IMR-90 (cell line): ENCODE data around the gene TBATA. TPM values are rescaled to one million over a fixed set of nuclear protein-coding genes. Genes with fewer than 3 reads are reported as not detected.

Experiments used
- ATAC-seq: fragments of 200-7000 bp; cut with Tn5 transposase; 2 replicates; pipeline ENCODE4 v1.9.1; 2020; ENCODE audit warnings: low read depth, mild to moderate bottlenecking, moderate library complexity
- BruUV-seq: library from RNA; stranded (reverse); fragments of 400-500 nt; replicated peaks from 2 replicates; lab custom pipeline; 2021; lab: Mats Ljungman, UMichigan
- CTCF ChIA-PET: fragments of 300-600 bp; formaldehyde crosslinking; extraction: SDS; loops from one replicate; lab custom pipeline; 2021; ENCODE audit warnings: antibody characterized with exemption; lab: Yijun Ruan, JAX
- POLR2A ChIA-PET: fragments of 300-600 bp; sonication (Branson Sonifier 250); formaldehyde crosslinking; loops from one replicate; lab custom pipeline; 2022; ENCODE audit warnings: antibody characterized with exemption; ENCODE audit not compliant: unreplicated experiment; lab: Charles Lee
- DNase-seq: peaks from one replicate; pipeline ENCODE4 v3.0.0; 2013
- H2AFZ ChIP-seq: replicated peaks from 2 replicates; pipeline ENCODE3; 2013; ENCODE audit warnings: low read length, mild to moderate bottlenecking; ENCODE audit not compliant: poor library complexity
- H2AK5ac ChIP-seq: 2 replicates; pipeline ENCODE4 v1.6.1; 2013; ENCODE audit warnings: low read depth, low read length, inconsistent platforms
- H2AK9ac ChIP-seq: replicated peaks from 2 replicates; pipeline ENCODE3; 2013; ENCODE audit warnings: mild to moderate bottlenecking, low read depth, low read length, moderate library complexity; ENCODE audit not compliant: poor library complexity
- H2BK120ac ChIP-seq: 2 replicates; pipeline ENCODE4 v1.6.1; 2013; ENCODE audit warnings: low read depth, low read length, inconsistent platforms
- H2BK15ac ChIP-seq: 3 replicates; pipeline ENCODE4 v1.6.1; 2013; ENCODE audit warnings: low read depth, low read length, inconsistent platforms
- H2BK20ac ChIP-seq: 2 replicates; pipeline ENCODE4 v1.6.1; 2013; ENCODE audit warnings: low read depth, mild to moderate bottlenecking, inconsistent platforms, low read length, moderate library complexity
- H2BK5ac ChIP-seq: 2 replicates; pipeline ENCODE4 v1.6.1; 2013; ENCODE audit warnings: mild to moderate bottlenecking, low read depth, low read length, inconsistent platforms; ENCODE audit not compliant: poor library complexity, severe bottlenecking
- H3K14ac ChIP-seq: replicated peaks from 2 replicates; pipeline ENCODE4 v1.6.1; 2013; ENCODE audit warnings: low read depth, low read length, inconsistent platforms
- H3K18ac ChIP-seq: 2 replicates; pipeline ENCODE4 v1.6.1; 2013; ENCODE audit warnings: low read depth, low read length, control low read depth
- H3K23ac ChIP-seq: 2 replicates; pipeline ENCODE4 v1.6.1; 2013; ENCODE audit warnings: low read depth, low read length, inconsistent platforms
- H3K27ac ChIP-seq: 2 replicates; pipeline ENCODE4 v1.5.1; 2013; ENCODE audit warnings: mild to moderate bottlenecking, control low read depth, low read length; ENCODE audit not compliant: insufficient read depth
- H3K27me3 ChIP-seq: 2 replicates; pipeline ENCODE4 v1.6.1; 2013; ENCODE audit warnings: low read length; ENCODE audit not compliant: control insufficient read depth, insufficient read depth
- H3K36me3 ChIP-seq: 2 replicates; pipeline ENCODE4 v1.6.1; 2013; ENCODE audit warnings: low read length, mixed read lengths; ENCODE audit not compliant: control insufficient read depth, insufficient read depth
- H3K4ac ChIP-seq: 2 replicates; pipeline ENCODE4 v1.6.1; 2013; ENCODE audit warnings: low read depth, low read length, inconsistent platforms
- H3K4me1 ChIP-seq: 2 replicates; pipeline ENCODE4 v1.6.1; 2013; ENCODE audit warnings: low read length, mixed read lengths; ENCODE audit not compliant: control insufficient read depth, insufficient read depth
- H3K4me2 ChIP-seq: 2 replicates; pipeline ENCODE4 v1.6.1; 2013; ENCODE audit warnings: low read depth, mild to moderate bottlenecking, control low read depth, low read length, moderate library complexity
- H3K4me3 ChIP-seq: 2 replicates; pipeline ENCODE4 v1.5.1; 2013; ENCODE audit warnings: low read depth, mild to moderate bottlenecking, control low read depth, low read length, moderate library complexity; ENCODE audit not compliant: insufficient read depth
- H3K56ac ChIP-seq: 2 replicates; pipeline ENCODE4 v1.6.1; 2013; ENCODE audit warnings: low read length, inconsistent platforms; ENCODE audit not compliant: insufficient read depth; ENCODE audit errors: extremely low read depth
- H3K79me1 ChIP-seq, 2 experiments: 2 replicates each; pipeline ENCODE4 v1.6.1; 2013; ENCODE audit warnings: low read length in 2 of 2, inconsistent platforms in 1 of 2, low read depth in 1 of 2
- H3K9ac ChIP-seq: 2 replicates; pipeline ENCODE4 v1.6.1; 2013; ENCODE audit warnings: low read depth, low read length, control low read depth
- H3K9me1 ChIP-seq: 2 replicates; pipeline ENCODE4 v1.6.1; 2013; ENCODE audit warnings: low read length, inconsistent platforms; ENCODE audit not compliant: insufficient read depth
- H3K9me3 ChIP-seq: 2 replicates; pipeline ENCODE4 v1.6.1; 2013; ENCODE audit warnings: low read length; ENCODE audit not compliant: control insufficient read depth, insufficient read depth
- H4K20me1 ChIP-seq: 2 replicates; pipeline ENCODE4 v1.6.1; 2013; ENCODE audit warnings: low read length, inconsistent platforms; ENCODE audit not compliant: insufficient read depth
- H4K5ac ChIP-seq: 2 replicates; pipeline ENCODE4 v1.6.1; 2013; ENCODE audit warnings: mild to moderate bottlenecking, low read depth, low read length, control low read depth
- H4K8ac ChIP-seq, 2 experiments: 2 replicates each; pipeline ENCODE4 v1.6.1; 2013; ENCODE audit warnings: low read depth in 2 of 2, low read length in 2 of 2, control low read depth in 1 of 2, inconsistent platforms in 1 of 2
- H4K91ac ChIP-seq: 2 replicates; pipeline ENCODE4 v1.6.1; 2013; ENCODE audit warnings: low read depth, low read length, inconsistent platforms; ENCODE audit not compliant: insufficient read depth
- BHLHE40 ChIP-seq: fragments of 150-350 bp; IDR thresholded peaks from 2 replicates; pipeline ENCODE4 v1.6.1; 2016; ENCODE audit warnings: mild to moderate bottlenecking, low read depth, low read length
- CEBPB ChIP-seq: IDR thresholded peaks from 2 replicates; pipeline ENCODE4 v1.6.1; 2012; ENCODE audit warnings: low read depth, low read length, improper control_type of control experiment
- CHD1 ChIP-seq: IDR thresholded peaks from 2 replicates; pipeline ENCODE4 v1.6.1; 2012; ENCODE audit warnings: low read depth, low read length, improper control_type of control experiment
- FOS ChIP-seq: fragments of 150-350 bp; IDR thresholded peaks from 2 replicates; pipeline ENCODE4 v1.6.1; 2016; ENCODE audit warnings: low read depth, low read length
- MAZ ChIP-seq: IDR thresholded peaks from 2 replicates; pipeline ENCODE4 v1.6.1; 2012; ENCODE audit warnings: low read depth, mild to moderate bottlenecking, low read length, improper control_type of control experiment, moderate library complexity, borderline replicate concordance
- MXI1 ChIP-seq: IDR thresholded peaks from 2 replicates; pipeline ENCODE4 v1.6.1; 2012; ENCODE audit warnings: low read depth, mild to moderate bottlenecking, low read length, moderate library complexity, borderline replicate concordance
- NFE2L2 ChIP-seq: fragments of 150-350 bp; IDR thresholded peaks from 2 replicates; pipeline ENCODE4 v1.6.1; 2016; ENCODE audit warnings: low read depth, mild to moderate bottlenecking, low read length
- POLR2A ChIP-seq: IDR thresholded peaks from 2 replicates; pipeline ENCODE4 v1.6.1; 2012; ENCODE audit warnings: mild to moderate bottlenecking, low read depth, low read length
- RAD21 ChIP-seq: IDR thresholded peaks from 2 replicates; pipeline ENCODE4 v1.6.1; 2012; ENCODE audit warnings: low read length, improper control_type of control experiment
- RCOR1 ChIP-seq: IDR thresholded peaks from 2 replicates; pipeline ENCODE4 v1.6.1; 2012; ENCODE audit warnings: mild to moderate bottlenecking, low read length, improper control_type of control experiment; ENCODE audit not compliant: insufficient replicate concordance
- RFX5 ChIP-seq: IDR thresholded peaks from 2 replicates; pipeline ENCODE4 v1.8.0; 2012; ENCODE audit warnings: low read depth, mild to moderate bottlenecking, low read length, moderate library complexity
- SMC3 ChIP-seq: fragments of 150-350 bp; IDR thresholded peaks from 2 replicates; pipeline ENCODE4 v1.6.1; 2016; ENCODE audit warnings: low read depth, mild to moderate bottlenecking, antibody characterized with exemption, low read length, moderate library complexity
- WGBS, 2 experiments: methylation state at CpG; one replicate each; pipeline versions ENCODE4 v1.1.5 to v1.1.7; 2013; ENCODE audit warnings: missing lambda C conversion rate in 2 of 2; ENCODE audit not compliant: insufficient read length in 1 of 2; ENCODE audit errors: extremely low coverage in 2 of 2; 5-methylcytosine and 5-hydroxymethylcytosine counted together
- dilution Hi-C: fragments of 300-500 bp; cut with HindIII; formaldehyde crosslinking; loops from one replicate; pipeline ENCODE4 v1.14.3; 2018; ENCODE audit warnings: low sequenced_read_pairs; ENCODE audit not compliant: unreplicated experiment
- in situ Hi-C: fragments of 300-500 bp; cut with MboI; formaldehyde crosslinking; loops from 3 replicates; pipeline ENCODE4 v1.14.3; 2019; ENCODE audit warnings: low sequenced_read_pairs, inconsistent platforms, mixed read lengths
- intact Hi-C: fragments of 100-400 bp; cut with micrococcal nuclease; formaldehyde crosslinking; loops from 2 replicates; pipeline ENCODE4 v1.10.0; 2022
- polyA plus RNA-seq, 3 experiments: library from polyadenylated mRNA; depleted of rRNA; stranded (reverse); fragments of >200 nt; gene quantifications; 2 replicates each; pipeline ENCODE4 v1.2.3, GENCODE V29; 2012; ENCODE audit warnings: low replicate concordance in 1 of 3
- total RNA-seq: library from RNA; depleted of rRNA; stranded (reverse); fragments of >200 nt; gene quantifications from 2 replicates; pipeline ENCODE4 v1.2.3, GENCODE V29; 2012
- TF ChIP-seq, protein P1 (sequence below): fragments of 150-350 bp; IDR thresholded peaks from 2 replicates; pipeline ENCODE4 v1.6.1; 2017; ENCODE audit warnings: mild to moderate bottlenecking, antibody characterized with exemption, low read length, low read depth
- TF ChIP-seq, protein P2 (sequence below): fragments of 150-350 bp; IDR thresholded peaks from 2 replicates; pipeline ENCODE4 v1.6.1; 2016; ENCODE audit warnings: low read depth, mild to moderate bottlenecking, low read length, moderate library complexity, borderline replicate concordance
- TF ChIP-seq, protein P3 (sequence below): conservative IDR thresholded peaks from 2 replicates; pipeline ENCODE4 v1.5.1; 2012; ENCODE audit warnings: mild to moderate bottlenecking, low read depth, low read length, improper control_type of control experiment

TBATA gene
- total and polyA plus RNA-seq, 2 of the 4 experiments (the other 2 are of a cell fraction) = not detected

- Histone ChIP-seq H3K27me3 (peaks cover 54% of the 10 kb centered on the region), H3K14ac (no peak overlapping the region), H3K9ac (no peak overlapping the region), H3K27ac (no peak overlapping the region), H3K4me3 (no peak overlapping the region), H3K23ac (no peak overlapping the region), H3K9me3 (no peaks in the 10 kb centered on the region), H3K36me3 (no peaks in the 10 kb centered on the region), H3K4ac (no peak overlapping the region), H3K79me1 (no peaks in the 10 kb centered on the region), H2AK9ac (no peak overlapping the region), H3K4me2 (no peak overlapping the region), H2BK20ac (no peak overlapping the region), H4K8ac (no peak overlapping the region), H2AFZ (no peak overlapping the region), H3K56ac (no peak overlapping the region), H4K5ac (no peak overlapping the region), H3K4me1 (no peaks in the 10 kb centered on the region), H3K9me1 (no peaks in the 10 kb centered on the region), H2BK5ac (no peak overlapping the region), H4K91ac (no peak overlapping the region), H2AK5ac (no peak overlapping the region), H2BK120ac (no peak overlapping the region), H4K20me1 (no peaks in the 10 kb centered on the region), H2BK15ac (no peak overlapping the region), H3K18ac (no peak overlapping the region)
- ATAC-seq (no peak), DNase-seq (no peak)
- CTCF ChIA-PET = no interaction called here
- in situ Hi-C loops = no loop called here
- dilution Hi-C loops = no loop called here
- intact Hi-C loops = no loop called here
- 74% methylated on average over 3 of the region's 11 CpGs; no CpG with 5 or more reads in 1 of the 2 experiments for WGBS, 2 experiments
- BruUV-seq = no TSS peak
- POLR2A ChIA-PET = no interaction called here
- TF ChIP-seq FOS (no peak), POLR2A (no peak), CEBPB (no peak), RAD21 (no peak), RCOR1 (no peak), MXI1 (no peak), MAZ (no peak), RFX5 (no peak), CHD1 (no peak), NFE2L2 (no peak), BHLHE40 (no peak), SMC3 (no peak)
- TF ChIP-seq, protein P1, sequence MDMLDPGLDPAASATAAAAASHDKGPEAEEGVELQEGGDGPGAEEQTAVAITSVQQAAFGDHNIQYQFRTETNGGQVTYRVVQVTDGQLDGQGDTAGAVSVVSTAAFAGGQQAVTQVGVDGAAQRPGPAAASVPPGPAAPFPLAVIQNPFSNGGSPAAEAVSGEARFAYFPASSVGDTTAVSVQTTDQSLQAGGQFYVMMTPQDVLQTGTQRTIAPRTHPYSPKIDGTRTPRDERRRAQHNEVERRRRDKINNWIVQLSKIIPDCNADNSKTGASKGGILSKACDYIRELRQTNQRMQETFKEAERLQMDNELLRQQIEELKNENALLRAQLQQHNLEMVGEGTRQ = no peak
- TF ChIP-seq, protein P2, sequence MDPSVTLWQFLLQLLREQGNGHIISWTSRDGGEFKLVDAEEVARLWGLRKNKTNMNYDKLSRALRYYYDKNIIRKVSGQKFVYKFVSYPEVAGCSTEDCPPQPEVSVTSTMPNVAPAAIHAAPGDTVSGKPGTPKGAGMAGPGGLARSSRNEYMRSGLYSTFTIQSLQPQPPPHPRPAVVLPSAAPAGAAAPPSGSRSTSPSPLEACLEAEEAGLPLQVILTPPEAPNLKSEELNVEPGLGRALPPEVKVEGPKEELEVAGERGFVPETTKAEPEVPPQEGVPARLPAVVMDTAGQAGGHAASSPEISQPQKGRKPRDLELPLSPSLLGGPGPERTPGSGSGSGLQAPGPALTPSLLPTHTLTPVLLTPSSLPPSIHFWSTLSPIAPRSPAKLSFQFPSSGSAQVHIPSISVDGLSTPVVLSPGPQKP = no peak
- TF ChIP-seq, protein P3, sequence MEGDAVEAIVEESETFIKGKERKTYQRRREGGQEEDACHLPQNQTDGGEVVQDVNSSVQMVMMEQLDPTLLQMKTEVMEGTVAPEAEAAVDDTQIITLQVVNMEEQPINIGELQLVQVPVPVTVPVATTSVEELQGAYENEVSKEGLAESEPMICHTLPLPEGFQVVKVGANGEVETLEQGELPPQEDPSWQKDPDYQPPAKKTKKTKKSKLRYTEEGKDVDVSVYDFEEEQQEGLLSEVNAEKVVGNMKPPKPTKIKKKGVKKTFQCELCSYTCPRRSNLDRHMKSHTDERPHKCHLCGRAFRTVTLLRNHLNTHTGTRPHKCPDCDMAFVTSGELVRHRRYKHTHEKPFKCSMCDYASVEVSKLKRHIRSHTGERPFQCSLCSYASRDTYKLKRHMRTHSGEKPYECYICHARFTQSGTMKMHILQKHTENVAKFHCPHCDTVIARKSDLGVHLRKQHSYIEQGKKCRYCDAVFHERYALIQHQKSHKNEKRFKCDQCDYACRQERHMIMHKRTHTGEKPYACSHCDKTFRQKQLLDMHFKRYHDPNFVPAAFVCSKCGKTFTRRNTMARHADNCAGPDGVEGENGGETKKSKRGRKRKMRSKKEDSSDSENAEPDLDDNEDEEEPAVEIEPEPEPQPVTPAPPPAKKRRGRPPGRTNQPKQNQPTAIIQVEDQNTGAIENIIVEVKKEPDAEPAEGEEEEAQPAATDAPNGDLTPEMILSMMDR = no peak
Observed at GRCh38 chr10:70782746-70783680, 2.2 kb downstream of the TBATA start.
